ENCODE measurements around the gene TNFRSF14. TPM values are rescaled to one million over a fixed set of nuclear protein-coding genes. Genes with fewer than 3 reads are reported as not detected.

The TNFRSF14 gene
- total RNA-seq, 1 experiment from 2014 or later = 2.5 TPM

- DNase-seq (ENCODE audit: extremely low read depth, low read depth) = no peak
Observed at GRCh38 chr1:2523191-2523890, 32.8 kb upstream of the TNFRSF14 start.

GRCh38 chr1:2523891-2524609 lies 32.1 kb upstream of the TNFRSF14 start:
- no peak for DNase-seq (ENCODE audit: extremely low read depth, low read depth)

GRCh38 chr1:2525572-2525919 lies 30.6 kb upstream of the TNFRSF14 start:
- DNase-seq (ENCODE audit: extremely low read depth, low read depth) = no peak

GRCh38 chr1:2525920-2526823 lies 30.0 kb upstream of the TNFRSF14 start, which contains the start of gene PANK4:
TSS of gene PANK4 (minus strand) at chr1:2526596. CDS start at chr1:2526587, 9 bp downstream.
- DNase-seq (ENCODE audit: extremely low read depth, low read depth) = peak; percentile 81

GRCh38 chr1:2526824-2527555 lies 29.2 kb upstream of the TNFRSF14 start:
- DNase-seq (ENCODE audit: extremely low read depth, low read depth) = no peak

- DNase-seq (ENCODE audit: extremely low read depth, low read depth) = no peak
Observed at GRCh38 chr1:2527556-2527860, 28.7 kb upstream of the TNFRSF14 start.

- no peak for DNase-seq (ENCODE audit: extremely low read depth, low read depth)
Observed at GRCh38 chr1:2528016-2528415, 28.2 kb upstream of the TNFRSF14 start.

GRCh38 chr1:2528611-2528965 lies 27.6 kb upstream of the TNFRSF14 start:
- no peak for DNase-seq (ENCODE audit: extremely low read depth, low read depth)

- no peak for DNase-seq (ENCODE audit: extremely low read depth, low read depth)
Observed at GRCh38 chr1:2528966-2529783, 27.0 kb upstream of the TNFRSF14 start.

- DNase-seq (ENCODE audit: extremely low read depth, low read depth) = no peak
Observed at GRCh38 chr1:2529784-2530512, 26.2 kb upstream of the TNFRSF14 start, which contains the start of gene HES5. TSS of gene HES5 (minus strand) at chr1:2530263. CDS start at chr1:2530164, 99 bp downstream.

- DNase-seq (ENCODE audit: extremely low read depth, low read depth) = no peak
Observed at GRCh38 chr1:2530513-2531361, 25.4 kb upstream of the TNFRSF14 start.

- no peak for DNase-seq (ENCODE audit: extremely low read depth, low read depth)
Observed at GRCh38 chr1:2532485-2533160, 23.5 kb upstream of the TNFRSF14 start.

- no peak for DNase-seq (ENCODE audit: extremely low read depth, low read depth)
Observed at GRCh38 chr1:2533365-2533764, 22.8 kb upstream of the TNFRSF14 start.

- no peak for DNase-seq (ENCODE audit: extremely low read depth, low read depth)
Observed at GRCh38 chr1:2534315-2534686, 21.9 kb upstream of the TNFRSF14 start.

GRCh38 chr1:2534687-2535441 lies 21.3 kb upstream of the TNFRSF14 start:
- DNase-seq (ENCODE audit: extremely low read depth, low read depth) = no peak

GRCh38 chr1:2535455-2535854 lies 20.7 kb upstream of the TNFRSF14 start:
- no peak for DNase-seq (ENCODE audit: extremely low read depth, low read depth)

- no peak for DNase-seq (ENCODE audit: extremely low read depth, low read depth)
Observed at GRCh38 chr1:2535981-2536380, 20.2 kb upstream of the TNFRSF14 start.

Measured in NCI-H460 (cell line).